GM12865 (cell line): ENCODE measurements around the gene PRIMA1.

Experiments used
- DNase-seq: peaks from one replicate; pipeline ENCODE4 v3.0.0; 2010; ENCODE audit warnings: low read depth
- H3K4me3 ChIP-seq: 2 replicates; pipeline ENCODE4 v1.5.1; 2011; ENCODE audit warnings: mild to moderate bottlenecking, low read depth, low read length, control low read depth
- CTCF ChIP-seq: IDR thresholded peaks from 2 replicates; pipeline ENCODE4 v1.5.1; 2011; ENCODE audit warnings: low read length, control low read depth, low read depth, inconsistent platforms; ENCODE audit not compliant: insufficient read depth; ENCODE audit errors: missing control alignments

Gene PRIMA1

GRCh38 chr14:93717668-93718320 is 70.5 kb downstream of the PRIMA1 start:
- no peak for DNase-seq
- H3K4me3 ChIP-seq, result no peak overlapping the region
- TF ChIP-seq CTCF, result no peak

GRCh38 chr14:93716746-93717667 is 71.3 kb downstream of the PRIMA1 start:
- H3K4me3 ChIP-seq, result no peak overlapping the region
- no peak for TF ChIP-seq CTCF
- no peak for DNase-seq

GRCh38 chr14:93716002-93716745 is 72.1 kb downstream of the PRIMA1 start:
- no peak overlapping the region for H3K4me3 ChIP-seq
- TF ChIP-seq CTCF, result no peak
- no peak for DNase-seq

- no peak for DNase-seq
- no peak overlapping the region for H3K4me3 ChIP-seq
- no peak for TF ChIP-seq CTCF
Observed at GRCh38 chr14:93715279-93715927, 72.9 kb downstream of the PRIMA1 start.

- no peak for DNase-seq
- H3K4me3 ChIP-seq, result no peak overlapping the region
- no peak for TF ChIP-seq CTCF
Observed at GRCh38 chr14:93714605-93715004, 73.7 kb downstream of the PRIMA1 start.

- TF ChIP-seq CTCF, result no peak
- no peak for DNase-seq
- H3K4me3 ChIP-seq, result no peak overlapping the region
Observed at GRCh38 chr14:93713726-93714405, 74.4 kb downstream of the PRIMA1 start.
